Endothelial cell of umbilical vein (primary cell): Measurements from ENCODE around the gene NCOA3. TPM values are rescaled to one million over a fixed set of nuclear protein-coding genes. Genes with fewer than 3 reads are reported as not detected.

Experiments used
- BruUV-seq: library from RNA; stranded (reverse); fragments of 400-500 nt; replicated peaks from 2 replicates; lab custom pipeline; 2021; lab: Mats Ljungman, UMichigan
- CTCF ChIA-PET: fragments of 300-600, 350-600 bp; sonication (Branson Sonifier 250); formaldehyde crosslinking; loops from one replicate; lab custom pipeline; 2021; ENCODE audit warnings: antibody characterized with exemption, inconsistent platforms; lab: Charles Lee
- POLR2A ChIA-PET: fragments of 300-600, 350-600 bp; sonication (Branson Sonifier 250); formaldehyde crosslinking; loops from one replicate; lab custom pipeline; 2021; ENCODE audit warnings: antibody characterized with exemption, inconsistent platforms; lab: Charles Lee
- DNase-seq: peaks from one replicate; pipeline ENCODE4 v3.0.0-alpha.2; 2011; ENCODE audit warnings: low read depth, low spot score
- FAIRE-seq: peaks from 2 replicates; lab custom pipeline; 2011; peaks lifted over from hg19 to GRCh38; lab: Jason Lieb, UNC
- H2AFZ ChIP-seq: 2 replicates; pipeline ENCODE4 v1.6.0; 2012; ENCODE audit warnings: low read depth, low read length, control low read depth, inconsistent platforms
- H3K27ac ChIP-seq: 2 replicates; pipeline ENCODE4 v1.5.1; 2011; ENCODE audit warnings: low read depth, mild to moderate bottlenecking, control low read depth, low read length, moderate library complexity; ENCODE audit not compliant: insufficient read depth
- H3K27me3 ChIP-seq, 2 experiments: 2 replicates each; pipeline versions ENCODE4 v1.6.0 to v1.6.1; 2011; ENCODE audit warnings: low read length in 2 of 2, mixed read lengths in 1 of 2; ENCODE audit not compliant: control insufficient read depth in 2 of 2, insufficient read depth in 2 of 2
- H3K36me3 ChIP-seq, 2 experiments: 2 replicates in 1 of 2; 3 replicates in 1 of 2; pipeline ENCODE4 v1.5.1; 2011; ENCODE audit warnings: low read length in 2 of 2, mild to moderate bottlenecking in 1 of 2, moderate library complexity in 1 of 2; ENCODE audit not compliant: control insufficient read depth in 2 of 2, insufficient read depth in 2 of 2; ENCODE audit errors: extremely low read depth in 1 of 2
- H3K4me1 ChIP-seq: 3 replicates; pipeline ENCODE4 v1.5.1; 2011; ENCODE audit warnings: mild to moderate bottlenecking, low read length; ENCODE audit not compliant: control insufficient read depth, insufficient read depth; ENCODE audit errors: extremely low read depth
- H3K4me2 ChIP-seq: 2 replicates; pipeline ENCODE4 v1.6.1; 2011; ENCODE audit warnings: low read length, control low read depth, mixed read lengths; ENCODE audit not compliant: insufficient read depth
- H3K4me3 ChIP-seq, 3 experiments: fragments of 200-600 bp in 1 of 3; sonication (generic), shearing (Covaris generic) in 1 of 3; replicated peaks in 1 of 3; 2 replicates each; pipeline ENCODE4 v1.5.1; 2011 to 2016; ENCODE audit warnings: control low read depth in 3 of 3, low read length in 3 of 3, mild to moderate bottlenecking in 2 of 3, inconsistent platforms in 1 of 3, low read depth in 1 of 3, moderate library complexity in 1 of 3; ENCODE audit not compliant: insufficient read depth in 1 of 3
- H3K79me2 ChIP-seq: 2 replicates; pipeline ENCODE4 v1.6.0; 2012; ENCODE audit warnings: low read length, inconsistent platforms; ENCODE audit not compliant: control insufficient read depth, insufficient read depth
- H3K9ac ChIP-seq: replicated peaks from 2 replicates; pipeline ENCODE3; 2011; ENCODE audit warnings: low read length, control low read depth; ENCODE audit not compliant: insufficient read depth; ENCODE audit errors: extremely low read depth
- H3K9me1 ChIP-seq: replicated peaks from 3 replicates; pipeline ENCODE4 v1.6.0; 2011; ENCODE audit warnings: mild to moderate bottlenecking, low read length; ENCODE audit not compliant: control insufficient read depth, insufficient read depth; ENCODE audit errors: extremely low read depth
- H3K9me3 ChIP-seq: replicated peaks from 2 replicates; pipeline ENCODE4 v1.5.1; 2012; ENCODE audit warnings: low read length, inconsistent platforms; ENCODE audit not compliant: control insufficient read depth, insufficient read depth
- H4K20me1 ChIP-seq: replicated peaks from 2 replicates; pipeline ENCODE3; 2011; ENCODE audit warnings: mild to moderate bottlenecking, low read length; ENCODE audit not compliant: control insufficient read depth, insufficient read depth; ENCODE audit errors: extremely low read depth
- CTCF ChIP-seq, 2 donors: IDR thresholded peaks; 1 replicate in 1 of 2; 2 replicates in 1 of 2; pipeline ENCODE4 v1.5.1; 2011; ENCODE audit warnings: low read length in 2 of 2, mild to moderate bottlenecking in 2 of 2, moderate library complexity in 2 of 2, control low read depth in 1 of 2, inconsistent platforms in 1 of 2, low read depth in 1 of 2; ENCODE audit not compliant: insufficient read depth in 1 of 2; ENCODE audit errors: extremely low read depth in 1 of 2
- EZH2 ChIP-seq: IDR thresholded peaks from 2 replicates; pipeline ENCODE4 v1.6.1; 2012; ENCODE audit warnings: borderline replicate concordance, low read depth, mild to moderate bottlenecking, moderate library complexity, low read length, inconsistent platforms; ENCODE audit not compliant: severe bottlenecking
- FOS ChIP-seq: IDR thresholded peaks from 2 replicates; pipeline ENCODE4 v1.6.1; 2011; ENCODE audit warnings: mild to moderate bottlenecking, low read length, moderate library complexity, borderline replicate concordance; ENCODE audit not compliant: insufficient read depth
- GATA2 ChIP-seq: IDR thresholded peaks from 2 replicates; pipeline ENCODE4 v1.7.0; 2011; ENCODE audit warnings: low read depth, mild to moderate bottlenecking, moderate library complexity, mixed read lengths, low read length; ENCODE audit not compliant: insufficient read length, insufficient read depth
- JUN ChIP-seq: IDR thresholded peaks from 2 replicates; pipeline ENCODE4 v1.6.1; 2011; ENCODE audit warnings: borderline replicate concordance, low read depth; ENCODE audit not compliant: insufficient read length, insufficient read depth
- MAX ChIP-seq: IDR thresholded peaks from 2 replicates; pipeline ENCODE4 v1.6.1; 2011; ENCODE audit not compliant: insufficient read depth, insufficient read length
- MYC ChIP-seq: IDR thresholded peaks from one replicate; pipeline ENCODE4 v1.6.1; 2011; ENCODE audit warnings: mild to moderate bottlenecking, low read depth, low read length
- POLR2A ChIP-seq: IDR thresholded peaks from 2 replicates; pipeline ENCODE4 v1.6.1; 2012; ENCODE audit warnings: low read depth, mild to moderate bottlenecking, control low read depth, low read length
- POLR2AphosphoS5 ChIP-seq: IDR thresholded peaks from 2 replicates; pipeline ENCODE4 v1.6.1; 2012; ENCODE audit warnings: low read depth, mild to moderate bottlenecking, control low read depth, low read length, moderate library complexity; ENCODE audit not compliant: insufficient read depth
- dilution Hi-C: fragments of 300-500 bp; cut with MboI; formaldehyde crosslinking; loops from one replicate; pipeline ENCODE4 v1.15.0; 2019; ENCODE audit warnings: low sequenced_read_pairs; ENCODE audit not compliant: extremely low pct_ligation_motif_present
- intact Hi-C: fragments of 100-400 bp; cut with micrococcal nuclease; formaldehyde crosslinking; loops from one replicate; pipeline ENCODE4 v1.10.0; 2022
- polyA plus RNA-seq, 4 experiments: library from polyadenylated mRNA; depleted of rRNA in 3 of 4; stranded (reverse) in 3 of 4; unstranded in 1 of 4; fragments of >200 nt; gene quantifications; 2 replicates each; pipeline versions ENCODE4 v1.2.1 to v1.2.3, GENCODE V29; 2011 to 2012; ENCODE audit warnings: missing spikeins in 1 of 4
- total RNA-seq: library from RNA; stranded (reverse); gene quantifications from 2 replicates; pipeline ENCODE4 v1.2.3, GENCODE V29; 2021

NCOA3 gene
- total and polyA plus RNA-seq, 2 donors (not counting 3 experiments of a cell fraction or from before 2014, with no cell fraction given) = 12.0 to 35.6 TPM

GRCh38 chr20:47577314-47577713 is 75.6 kb downstream of the NCOA3 start:
- H3K4me3 ChIP-seq = peak overlapping the region in 1 of 3 experiments; percentile 58
- no peaks in the 10 kb centered on the region for H3K36me3 ChIP-seq
- H3K79me2 ChIP-seq = peaks cover 59% of the 10 kb centered on the region
- H3K27ac ChIP-seq = peak overlapping the region; percentile 55
- no peak overlapping the region for H2AFZ ChIP-seq
- POLR2A ChIA-PET = interaction anchor here (0.6 to 1.2 kb wide), 2 partner anchors 73 to 76 kb away, joined by 3 to 5 read pairs; partner anchors contain the start of gene NCOA3
- FAIRE-seq (no peak), DNase-seq (no peak)
- no peaks in the 10 kb centered on the region for H3K9me3 ChIP-seq
- H3K27me3 ChIP-seq = no peaks in the 10 kb centered on the region
- dilution Hi-C loops = no loop called here
- H3K4me2 ChIP-seq = peak overlapping the region; percentile 92
- H4K20me1 ChIP-seq = no peaks in the 10 kb centered on the region
- no peaks in the 10 kb centered on the region for H3K9me1 ChIP-seq
- intact Hi-C loops = loop anchor here (2.0 kb wide), 2 partner anchors 33 to 75 kb away; no protein-coding TSS in a partner anchor
- CTCF ChIA-PET = interaction anchor here (0.6 to 3.9 kb wide), 12 partner anchors 9 to 302 kb away, joined by 3 to 21 read pairs (median 4); partner anchors contain the start of gene NCOA3
- TF ChIP-seq MYC = no peak
- TF ChIP-seq MAX = no peak
- no peak for TF ChIP-seq CTCF (IDR thresholded peaks at IDR 0.05; ENCODE audit: extremely low read depth in 1 of 2, insufficient read depth in 1 of 2, low read depth in 1 of 2, low read length in 2 of 2)
- no peak for TF ChIP-seq EZH2
- no peak for TF ChIP-seq POLR2AphosphoS5
- TF ChIP-seq POLR2A = no peak
- TF ChIP-seq JUN = no peak
- TF ChIP-seq FOS = no peak
- TF ChIP-seq GATA2 = no peak
- no TSS peak for BruUV-seq
- peak overlapping the region; percentile 54 for H3K9ac ChIP-seq
- H3K4me1 ChIP-seq = peaks cover 60% of the 10 kb centered on the region
